Endodermal cell (in vitro differentiated cells): ENCODE data around the gene UCN3. TPM values are rescaled to one million over a fixed set of nuclear protein-coding genes. Genes with fewer than 3 reads are reported as not detected.

Experiments used
- DNase-seq: peaks from one replicate; pipeline ENCODE4 v3.0.0-alpha.2; 2017
- H3K27ac ChIP-seq: 2 replicates; pipeline ENCODE4 v1.5.1; 2013; ENCODE audit warnings: mild to moderate bottlenecking, low read depth, low read length, moderate library complexity
- H3K27me3 ChIP-seq: 2 replicates; pipeline ENCODE4 v1.6.1; 2013; ENCODE audit warnings: mild to moderate bottlenecking, low read length, moderate library complexity; ENCODE audit not compliant: insufficient read depth, control insufficient read depth, poor library complexity, severe bottlenecking
- H3K36me3 ChIP-seq: 2 replicates; pipeline ENCODE4 v1.7.0; 2013; ENCODE audit warnings: mild to moderate bottlenecking, low read length, moderate library complexity; ENCODE audit not compliant: control insufficient read depth, insufficient read depth
- H3K4me1 ChIP-seq: one replicate; pipeline ENCODE4 v1.7.0; 2013; ENCODE audit warnings: low read length; ENCODE audit not compliant: control insufficient read depth, insufficient read depth
- H3K4me3 ChIP-seq: 2 replicates; pipeline ENCODE4 v1.5.1; 2013; ENCODE audit warnings: mild to moderate bottlenecking, low read length, moderate library complexity
- H3K9ac ChIP-seq: 2 replicates; pipeline ENCODE4 v1.6.1; 2013; ENCODE audit warnings: mild to moderate bottlenecking, low read length, moderate library complexity; ENCODE audit not compliant: poor library complexity, severe bottlenecking; ENCODE audit errors: extremely low read depth
- H3K9me3 ChIP-seq: 2 replicates; pipeline ENCODE4 v1.6.1; 2013; ENCODE audit warnings: mild to moderate bottlenecking, low read length, moderate library complexity; ENCODE audit not compliant: control insufficient read depth
- H3K27ac Mint-ChIP-seq: 2 replicates; pipeline ENCODE4 v1.8.0; 2020; ENCODE audit warnings: mixed read lengths
- H3K27me3 Mint-ChIP-seq: 2 replicates; pipeline ENCODE4 v1.8.0; 2021; ENCODE audit warnings: mild to moderate bottlenecking, mixed read lengths; ENCODE audit not compliant: insufficient read depth
- H3K36me3 Mint-ChIP-seq: 2 replicates; pipeline ENCODE4 v1.8.0; 2020; ENCODE audit warnings: low read depth, mixed read lengths
- H3K4me1 Mint-ChIP-seq: 2 replicates; pipeline ENCODE4 v1.8.0; 2020; ENCODE audit warnings: mixed read lengths
- H3K4me3 Mint-ChIP-seq: 2 replicates; pipeline ENCODE4 v1.8.0; 2020; ENCODE audit warnings: mild to moderate bottlenecking, moderate library complexity, mixed read lengths
- H3K9me3 Mint-ChIP-seq: 2 replicates; pipeline ENCODE4 v1.8.0; 2020; ENCODE audit warnings: mild to moderate bottlenecking, mixed read lengths
- WGBS, 2 experiments: methylation state at CpG; one replicate each; pipeline versions ENCODE4 v1.1.5 to v1.1.7; 2013; ENCODE audit warnings: missing lambda C conversion rate in 2 of 2, mixed read lengths in 1 of 2; ENCODE audit not compliant: insufficient coverage in 1 of 2, insufficient read length in 1 of 2; 5-methylcytosine and 5-hydroxymethylcytosine counted together
- total RNA-seq, 2 donors: library from RNA; stranded (reverse); fragmentation: NEBNext Ultra II Directional in 1 of 2; extraction: Animal tissue kit (Norgen Biotek cat#: 25700) in 1 of 2; gene quantifications; 2 replicates in 1 of 2; 3 replicates in 1 of 2; pipeline ENCODE4 v1.2.1, GENCODE V29; 2021
- TF ChIP-seq, protein P1 (sequence below): fragments of 200-600 bp; sonication (generic); conservative IDR thresholded peaks from 2 replicates; pipeline ENCODE4 v1.5.0; 2021; ENCODE audit warnings: antibody characterized with exemption, mild to moderate bottlenecking

Gene UCN3
- total RNA-seq, 2 donors from 2014 or later, result not detected

DNA sequence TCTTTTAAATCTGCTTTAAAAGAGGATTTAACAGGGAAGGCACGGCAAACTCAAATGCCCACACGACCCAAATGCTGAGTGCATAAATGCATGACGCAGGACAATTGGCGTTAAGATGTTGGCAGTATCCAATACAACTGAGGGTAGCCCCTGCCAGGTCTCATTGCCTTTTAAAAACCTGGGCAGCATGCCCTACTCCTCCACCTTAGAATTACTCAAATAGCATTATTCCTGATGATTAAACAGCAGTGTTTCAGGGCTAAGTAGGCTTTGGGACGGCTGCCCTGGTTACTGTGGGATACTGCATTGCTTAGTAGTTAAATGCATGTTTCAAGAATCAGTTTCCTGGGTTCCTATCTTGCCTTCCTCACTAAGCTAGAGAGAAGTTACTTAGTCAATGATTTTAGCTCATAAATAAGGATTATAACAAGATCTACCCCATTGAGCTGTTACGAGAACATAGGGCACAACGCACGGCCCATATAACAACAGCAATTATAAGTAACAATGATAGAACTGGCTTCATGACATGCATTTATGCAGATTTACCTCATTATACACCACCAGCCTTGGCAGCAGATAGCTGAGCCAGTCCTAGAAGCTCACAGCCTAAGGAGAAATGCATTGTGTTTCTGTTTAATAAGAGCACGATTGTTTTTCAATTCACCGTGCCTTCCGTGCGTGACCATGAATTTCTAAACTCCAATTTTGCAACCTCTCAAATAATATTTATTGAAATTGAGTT is 32.0 kb downstream of the UCN3 start:
- Mint-ChIP-seq H3K9me3 (peaks cover 22% of the 10 kb centered on the region), H3K4me3 (no peak overlapping the region), H3K4me1 (no peaks in the 10 kb centered on the region), H3K27ac (no peak overlapping the region), H3K36me3 (no peaks in the 10 kb centered on the region), H3K27me3 (no peaks in the 10 kb centered on the region)
- H3K4me1 ChIP-seq, result no peaks in the 10 kb centered on the region
- DNase-seq, result no peak
- WGBS, 2 experiments, result 93 to 97% methylated on average over 3 to 12 of the region's 12 CpGs
- no peak overlapping the region for H3K4me3 ChIP-seq
- H3K36me3 ChIP-seq, result no peaks in the 10 kb centered on the region
- H3K27me3 ChIP-seq, result no peaks in the 10 kb centered on the region
- H3K9me3 ChIP-seq, result peaks cover 8% of the 10 kb centered on the region
- H3K27ac ChIP-seq, result no peak overlapping the region
- H3K9ac ChIP-seq, result no peak overlapping the region
- TF ChIP-seq, protein P1, sequence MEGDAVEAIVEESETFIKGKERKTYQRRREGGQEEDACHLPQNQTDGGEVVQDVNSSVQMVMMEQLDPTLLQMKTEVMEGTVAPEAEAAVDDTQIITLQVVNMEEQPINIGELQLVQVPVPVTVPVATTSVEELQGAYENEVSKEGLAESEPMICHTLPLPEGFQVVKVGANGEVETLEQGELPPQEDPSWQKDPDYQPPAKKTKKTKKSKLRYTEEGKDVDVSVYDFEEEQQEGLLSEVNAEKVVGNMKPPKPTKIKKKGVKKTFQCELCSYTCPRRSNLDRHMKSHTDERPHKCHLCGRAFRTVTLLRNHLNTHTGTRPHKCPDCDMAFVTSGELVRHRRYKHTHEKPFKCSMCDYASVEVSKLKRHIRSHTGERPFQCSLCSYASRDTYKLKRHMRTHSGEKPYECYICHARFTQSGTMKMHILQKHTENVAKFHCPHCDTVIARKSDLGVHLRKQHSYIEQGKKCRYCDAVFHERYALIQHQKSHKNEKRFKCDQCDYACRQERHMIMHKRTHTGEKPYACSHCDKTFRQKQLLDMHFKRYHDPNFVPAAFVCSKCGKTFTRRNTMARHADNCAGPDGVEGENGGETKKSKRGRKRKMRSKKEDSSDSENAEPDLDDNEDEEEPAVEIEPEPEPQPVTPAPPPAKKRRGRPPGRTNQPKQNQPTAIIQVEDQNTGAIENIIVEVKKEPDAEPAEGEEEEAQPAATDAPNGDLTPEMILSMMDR, result no peak

- 80 to 87% methylated on average over 5 to 6 of the region's 6 CpGs for WGBS, 2 experiments
Measured at GRCh38 chr10:5399332-5399731, 34.6 kb downstream of the UCN3 start.

GRCh38 chr10:5400468-5401240 is 35.9 kb downstream of the UCN3 start:
- Mint-ChIP-seq H3K27ac (no peak overlapping the region), H3K27me3 (no peaks in the 10 kb centered on the region), H3K4me3 (no peak overlapping the region), H3K4me1 (no peaks in the 10 kb centered on the region), H3K36me3 (no peaks in the 10 kb centered on the region), H3K9me3 (no peaks in the 10 kb centered on the region)
- no peak overlapping the region for H3K27ac ChIP-seq
- H3K9ac ChIP-seq, result no peak overlapping the region
- TF ChIP-seq, protein P1, result no peak
- H3K36me3 ChIP-seq, result no peaks in the 10 kb centered on the region
- no peak for DNase-seq
- 89 to 94% methylated on average over 7 to 9 of the region's 9 CpGs for WGBS, 2 experiments
- H3K27me3 ChIP-seq, result no peaks in the 10 kb centered on the region
- no peaks in the 10 kb centered on the region for H3K4me1 ChIP-seq
- no peaks in the 10 kb centered on the region for H3K9me3 ChIP-seq
- no peak overlapping the region for H3K4me3 ChIP-seq

More at GRCh38 chr10:5399332-5399731, 34.6 kb downstream of the UCN3 start:
- Mint-ChIP-seq H3K4me1 (no peaks in the 10 kb centered on the region), H3K4me3 (no peak overlapping the region), H3K27me3 (no peaks in the 10 kb centered on the region), H3K27ac (no peak overlapping the region), H3K9me3 (no peaks in the 10 kb centered on the region), H3K36me3 (no peaks in the 10 kb centered on the region)
- TF ChIP-seq, protein P1, result no peak
- no peak for DNase-seq
- H3K9me3 ChIP-seq, result no peaks in the 10 kb centered on the region
- no peaks in the 10 kb centered on the region for H3K27me3 ChIP-seq
- H3K36me3 ChIP-seq, result no peaks in the 10 kb centered on the region
- no peak overlapping the region for H3K27ac ChIP-seq
- H3K4me1 ChIP-seq, result no peaks in the 10 kb centered on the region
- H3K4me3 ChIP-seq, result no peak overlapping the region
- no peak overlapping the region for H3K9ac ChIP-seq
